GM12892 (cell line): ENCODE measurements around the gene THRB.

Experiments
- POLR2A ChIP-seq: IDR thresholded peaks from 2 replicates; pipeline ENCODE4 v1.6.1; 2011; ENCODE audit warnings: low read depth, low read length, control low read depth
- POLR2AphosphoS5 ChIP-seq: IDR thresholded peaks from 2 replicates; pipeline ENCODE4 v1.6.1; 2011; ENCODE audit warnings: low read depth, low read length, control low read depth
- TAF1 ChIP-seq: IDR thresholded peaks from 2 replicates; pipeline ENCODE4 v1.6.1; 2011; ENCODE audit warnings: low read depth, mild to moderate bottlenecking, control low read depth, low read length, borderline replicate concordance

DNA sequence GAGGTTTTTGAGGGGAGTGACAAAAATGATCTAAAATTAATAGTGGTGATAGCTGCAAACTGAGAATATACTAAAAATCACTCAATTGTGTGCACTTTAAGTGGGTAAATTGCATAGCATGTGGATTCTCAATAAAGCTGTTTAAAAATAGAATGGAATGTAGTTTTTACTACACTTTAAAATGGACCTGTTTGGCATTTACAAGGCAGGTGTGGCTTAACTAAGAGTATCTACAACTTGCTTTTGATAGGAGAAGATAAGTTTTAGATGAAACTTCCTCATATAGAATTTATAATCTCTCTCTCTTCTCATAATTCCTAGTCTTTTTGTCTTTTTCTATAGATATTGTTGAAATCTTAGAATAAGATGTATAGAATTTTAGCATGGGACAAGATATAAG lies 40.3 kb downstream of the THRB start:
- TF ChIP-seq POLR2AphosphoS5 = no peak
- TF ChIP-seq POLR2A = no peak
- TF ChIP-seq TAF1 = no peak
